ENCODE data around the gene C12orf42. TPM values are rescaled to one million over a fixed set of nuclear protein-coding genes. Genes with fewer than 3 reads are reported as not detected.

C12orf42 gene
- total RNA-seq, 2 donors from 2014 or later: not detected

DNA sequence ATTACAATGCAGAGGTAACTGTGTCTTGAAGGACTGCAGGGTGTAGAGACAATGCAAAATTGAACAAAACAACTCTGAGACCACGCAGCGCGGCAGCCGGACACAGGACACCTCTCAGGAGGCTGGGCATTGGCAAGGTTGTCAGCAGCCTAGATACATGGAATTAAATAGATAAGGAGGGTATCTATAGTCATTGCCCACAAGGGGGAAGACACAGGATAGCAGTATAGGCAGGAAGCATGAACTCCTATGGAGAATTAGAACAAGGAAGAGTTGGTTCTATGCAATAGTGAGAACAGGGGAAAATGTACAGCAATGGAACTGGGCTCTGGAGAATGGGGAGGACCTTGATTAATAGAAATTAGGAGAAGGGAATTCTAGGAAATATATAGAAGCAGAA lies 164.1 kb downstream of the C12orf42 start:
- TF ChIP-seq, protein P1, sequence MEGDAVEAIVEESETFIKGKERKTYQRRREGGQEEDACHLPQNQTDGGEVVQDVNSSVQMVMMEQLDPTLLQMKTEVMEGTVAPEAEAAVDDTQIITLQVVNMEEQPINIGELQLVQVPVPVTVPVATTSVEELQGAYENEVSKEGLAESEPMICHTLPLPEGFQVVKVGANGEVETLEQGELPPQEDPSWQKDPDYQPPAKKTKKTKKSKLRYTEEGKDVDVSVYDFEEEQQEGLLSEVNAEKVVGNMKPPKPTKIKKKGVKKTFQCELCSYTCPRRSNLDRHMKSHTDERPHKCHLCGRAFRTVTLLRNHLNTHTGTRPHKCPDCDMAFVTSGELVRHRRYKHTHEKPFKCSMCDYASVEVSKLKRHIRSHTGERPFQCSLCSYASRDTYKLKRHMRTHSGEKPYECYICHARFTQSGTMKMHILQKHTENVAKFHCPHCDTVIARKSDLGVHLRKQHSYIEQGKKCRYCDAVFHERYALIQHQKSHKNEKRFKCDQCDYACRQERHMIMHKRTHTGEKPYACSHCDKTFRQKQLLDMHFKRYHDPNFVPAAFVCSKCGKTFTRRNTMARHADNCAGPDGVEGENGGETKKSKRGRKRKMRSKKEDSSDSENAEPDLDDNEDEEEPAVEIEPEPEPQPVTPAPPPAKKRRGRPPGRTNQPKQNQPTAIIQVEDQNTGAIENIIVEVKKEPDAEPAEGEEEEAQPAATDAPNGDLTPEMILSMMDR (IDR thresholded peaks at IDR 0.05): no peak
- Histone ChIP-seq H3K36me3 (no peaks in the 10 kb centered on the region), H3K27ac (no peak overlapping the region), H3K4me1 (no peaks in the 10 kb centered on the region), H3K9ac (ENCODE audit: low read depth in 2 of 2, low read length in 2 of 2) (no peak overlapping the region), H3K4me3 (no peak overlapping the region), H3K9me3 (no peaks in the 10 kb centered on the region), H3K27me3 (no peaks in the 10 kb centered on the region)
- intact Hi-C loops (cut with DNase I): no loop called here
- no peak for DNase-seq

- DNase-seq: no peak
- Histone ChIP-seq H3K27ac (no peak overlapping the region), H3K36me3 (no peaks in the 10 kb centered on the region), H3K9me3 (no peaks in the 10 kb centered on the region), H3K4me1 (no peaks in the 10 kb centered on the region), H3K27me3 (no peaks in the 10 kb centered on the region), H3K4me3 (no peak overlapping the region), H3K9ac (ENCODE audit: low read depth in 2 of 2, low read length in 2 of 2) (no peak overlapping the region)
- TF ChIP-seq, protein P1 (IDR thresholded peaks at IDR 0.05): no peak
- intact Hi-C loops (cut with DNase I): no loop called here
These were observed 165.1 kb downstream of the C12orf42 start for GRCh38 chr12:103330672-103331071.

GRCh38 chr12:103327676-103328075 lies 168.1 kb downstream of the C12orf42 start:
- H3K4me1 ChIP-seq: no peaks in the 10 kb centered on the region
- no peak overlapping the region for H3K27ac ChIP-seq
- H3K4me3 ChIP-seq: no peak overlapping the region
- DNase-seq: no peak
- H3K36me3 ChIP-seq: no peaks in the 10 kb centered on the region
- TF ChIP-seq, protein P1 (IDR thresholded peaks at IDR 0.05): no peak
- H3K27me3 ChIP-seq: no peaks in the 10 kb centered on the region
- no peak overlapping the region for H3K9ac ChIP-seq (ENCODE audit: low read depth in 2 of 2, low read length in 2 of 2)
- H3K9me3 ChIP-seq: no peaks in the 10 kb centered on the region
- intact Hi-C loops (cut with DNase I): no loop called here

DNA sequence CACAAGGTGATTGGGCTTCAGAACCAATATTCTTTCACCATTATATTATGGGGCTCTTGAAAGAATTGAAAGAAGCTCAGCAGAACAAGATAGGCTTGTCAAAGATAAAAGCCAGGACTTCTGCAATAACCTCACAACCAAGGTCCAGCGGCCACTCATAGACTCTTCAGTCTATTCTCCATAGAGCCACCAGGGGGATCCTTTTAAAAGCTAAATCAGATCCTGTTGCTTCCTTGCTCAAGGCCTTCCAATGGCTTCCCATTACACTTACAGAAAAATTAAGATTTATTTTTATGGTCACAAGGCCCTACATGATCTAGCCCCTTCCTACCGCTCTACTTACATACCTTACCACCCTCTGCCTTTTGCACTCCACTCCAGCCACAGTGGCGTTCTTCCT lies 169.6 kb downstream of the C12orf42 start:
- Histone ChIP-seq H3K9me3 (no peaks in the 10 kb centered on the region), H3K4me3 (no peak overlapping the region), H3K27me3 (no peaks in the 10 kb centered on the region), H3K36me3 (no peaks in the 10 kb centered on the region), H3K27ac (no peak overlapping the region), H3K9ac (ENCODE audit: low read depth in 2 of 2, low read length in 2 of 2) (no peak overlapping the region), H3K4me1 (no peaks in the 10 kb centered on the region)
- TF ChIP-seq, protein P1 (IDR thresholded peaks at IDR 0.05): no peak
- intact Hi-C loops (cut with DNase I): no loop called here
- DNase-seq: no peak

- Histone ChIP-seq H3K4me1 (no peaks in the 10 kb centered on the region), H3K4me3 (no peak overlapping the region), H3K9me3 (no peaks in the 10 kb centered on the region), H3K27me3 (no peaks in the 10 kb centered on the region), H3K9ac (ENCODE audit: low read depth in 2 of 2, low read length in 2 of 2) (no peak overlapping the region), H3K36me3 (no peaks in the 10 kb centered on the region), H3K27ac (no peak overlapping the region)
- intact Hi-C loops (cut with DNase I): no loop called here
- DNase-seq: no peak
- TF ChIP-seq, protein P1 (IDR thresholded peaks at IDR 0.05): no peak
These were observed 177.2 kb downstream of the C12orf42 start for GRCh38 chr12:103318566-103318965.

- no peak overlapping the region for H3K4me3 ChIP-seq
- H3K9ac ChIP-seq (ENCODE audit: low read depth in 2 of 2, low read length in 2 of 2): no peak overlapping the region
- H3K36me3 ChIP-seq: no peaks in the 10 kb centered on the region
- no peaks in the 10 kb centered on the region for H3K27me3 ChIP-seq
- TF ChIP-seq, protein P1 (IDR thresholded peaks at IDR 0.05): no peak
- H3K4me1 ChIP-seq: no peaks in the 10 kb centered on the region
- no peak overlapping the region for H3K27ac ChIP-seq
- no peak for DNase-seq
- intact Hi-C loops (cut with DNase I): no loop called here
- no peaks in the 10 kb centered on the region for H3K9me3 ChIP-seq
These were observed 178.5 kb downstream of the C12orf42 start for GRCh38 chr12:103317220-103317619.
